Memory B cell (primary cell): ENCODE data around the gene PRRT1.

Source experiments
- ATAC-seq: fragments of 150-1000 bp; cut with Tn5 transposase; 2 replicates; pipeline ENCODE4 v1.10.0; 2021; ENCODE audit warnings: low read depth, mild to moderate bottlenecking, moderate library complexity
- DNase-seq, 2 donors: peaks; one replicate each; pipeline ENCODE4 v3.0.0; 2022; ENCODE audit warnings: low spot score in 2 of 2
- H3K27ac Mint-ChIP-seq: one replicate; pipeline ENCODE4 v1.8.0; 2022; ENCODE audit warnings: mild to moderate bottlenecking, moderate library complexity, mixed read lengths
- H3K27me3 Mint-ChIP-seq: one replicate; pipeline ENCODE4 v1.8.0; 2022; ENCODE audit warnings: mixed read lengths
- H3K36me3 Mint-ChIP-seq: one replicate; pipeline ENCODE4 v1.8.0; 2022; ENCODE audit warnings: mild to moderate bottlenecking, mixed read lengths
- H3K4me1 Mint-ChIP-seq: one replicate; pipeline ENCODE4 v1.8.0; 2022; ENCODE audit warnings: mixed read lengths
- H3K4me3 Mint-ChIP-seq: one replicate; pipeline ENCODE4 v1.8.0; 2022; ENCODE audit warnings: mild to moderate bottlenecking, moderate library complexity, mixed read lengths
- H3K9me3 Mint-ChIP-seq: one replicate; pipeline ENCODE4 v1.8.0; 2022; ENCODE audit warnings: mixed read lengths

Gene PRRT1

DNA sequence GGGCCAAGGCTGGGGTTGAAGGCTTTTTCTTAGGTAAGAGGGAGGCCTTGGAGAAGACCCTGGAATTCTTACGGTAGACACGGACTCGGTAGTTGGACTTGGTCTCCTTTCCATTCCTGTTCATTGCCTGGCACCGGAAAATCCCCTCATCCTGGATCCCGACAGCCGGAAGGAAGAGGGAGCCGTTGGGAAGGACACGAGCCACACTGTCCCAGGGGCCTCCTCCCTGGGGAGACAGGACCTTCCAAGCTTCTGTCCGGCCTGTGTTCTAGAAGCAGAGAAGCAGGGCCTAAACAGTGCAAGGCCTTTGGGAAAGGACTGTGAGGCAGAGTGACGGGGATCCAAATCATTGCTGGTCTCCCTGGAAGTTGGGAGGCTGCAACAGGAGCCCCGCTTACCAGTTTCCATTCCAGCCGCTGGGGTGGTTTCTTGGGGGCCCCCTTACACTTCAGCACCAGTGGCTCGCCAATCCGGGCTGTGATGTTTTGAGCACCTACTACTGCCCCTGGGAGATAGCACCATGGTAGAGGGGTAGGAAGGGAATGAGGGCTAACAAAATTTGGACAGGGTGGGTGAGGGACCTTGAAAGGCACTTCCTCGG lies 31.8 kb upstream of the PRRT1 start:
- H3K27me3 Mint-ChIP-seq: no peaks in the 10 kb centered on the region
- DNase-seq (no peak), ATAC-seq (no peak)
- H3K4me1 Mint-ChIP-seq: peaks cover 39% of the 10 kb centered on the region
- peak overlapping the region; percentile 31 for H3K27ac Mint-ChIP-seq
- peaks cover 32% of the 10 kb centered on the region for H3K36me3 Mint-ChIP-seq
- no peaks in the 10 kb centered on the region for H3K9me3 Mint-ChIP-seq
- no peak overlapping the region for H3K4me3 Mint-ChIP-seq

DNA sequence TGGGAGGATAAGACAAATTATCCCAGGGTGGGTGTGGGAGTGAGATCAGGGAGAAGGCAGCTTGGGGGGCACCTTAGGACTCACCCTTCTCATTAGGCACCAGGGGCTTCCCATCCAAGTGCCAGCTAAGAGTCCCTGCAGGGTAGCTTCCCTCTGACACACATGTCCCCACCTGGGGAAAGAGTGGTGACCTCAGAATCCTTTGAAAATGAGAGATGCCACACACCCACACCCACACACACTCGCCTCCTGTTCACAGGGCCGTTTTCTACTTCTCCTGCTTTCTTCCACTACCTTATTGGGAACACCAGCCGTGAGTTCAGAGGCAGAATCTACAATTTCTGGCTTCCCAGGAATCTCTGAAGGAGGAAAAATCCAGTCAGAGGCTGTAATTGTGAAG lies 31.3 kb upstream of the PRRT1 start:
- ATAC-seq: no peak
- Mint-ChIP-seq H3K27me3 (no peaks in the 10 kb centered on the region), H3K36me3 (peaks cover 31% of the 10 kb centered on the region), H3K4me3 (no peak overlapping the region), H3K27ac (peak overlapping the region; percentile 31), H3K9me3 (no peaks in the 10 kb centered on the region), H3K4me1 (peaks cover 40% of the 10 kb centered on the region)
- no peak for DNase-seq

DNA sequence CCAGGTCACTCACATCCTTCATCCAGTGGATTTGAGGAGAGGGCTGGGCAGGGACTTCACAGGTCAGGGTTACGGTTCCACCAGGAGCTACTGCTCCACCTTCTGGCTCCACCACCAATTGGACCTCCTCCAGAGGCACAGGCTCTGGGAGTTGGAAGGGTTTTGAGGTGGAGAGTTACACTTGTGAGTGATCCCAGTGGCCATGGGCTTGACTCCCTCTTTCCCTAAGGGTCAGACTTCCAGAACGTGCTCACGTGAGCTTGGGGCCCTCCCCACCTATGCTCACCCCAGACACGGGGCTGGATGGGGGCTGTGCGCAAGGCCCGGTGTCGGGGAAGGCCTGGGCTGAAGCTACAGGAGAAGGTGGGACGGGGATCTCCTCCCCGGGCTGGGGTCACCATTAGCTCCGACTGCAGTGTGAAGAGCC lies 30.8 kb upstream of the PRRT1 start:
- Mint-ChIP-seq H3K27ac (no peak overlapping the region), H3K9me3 (no peaks in the 10 kb centered on the region), H3K27me3 (no peaks in the 10 kb centered on the region), H3K36me3 (peaks cover 29% of the 10 kb centered on the region), H3K4me1 (peaks cover 40% of the 10 kb centered on the region), H3K4me3 (no peak overlapping the region)
- ATAC-seq (no peak), DNase-seq (no peak)

DNA sequence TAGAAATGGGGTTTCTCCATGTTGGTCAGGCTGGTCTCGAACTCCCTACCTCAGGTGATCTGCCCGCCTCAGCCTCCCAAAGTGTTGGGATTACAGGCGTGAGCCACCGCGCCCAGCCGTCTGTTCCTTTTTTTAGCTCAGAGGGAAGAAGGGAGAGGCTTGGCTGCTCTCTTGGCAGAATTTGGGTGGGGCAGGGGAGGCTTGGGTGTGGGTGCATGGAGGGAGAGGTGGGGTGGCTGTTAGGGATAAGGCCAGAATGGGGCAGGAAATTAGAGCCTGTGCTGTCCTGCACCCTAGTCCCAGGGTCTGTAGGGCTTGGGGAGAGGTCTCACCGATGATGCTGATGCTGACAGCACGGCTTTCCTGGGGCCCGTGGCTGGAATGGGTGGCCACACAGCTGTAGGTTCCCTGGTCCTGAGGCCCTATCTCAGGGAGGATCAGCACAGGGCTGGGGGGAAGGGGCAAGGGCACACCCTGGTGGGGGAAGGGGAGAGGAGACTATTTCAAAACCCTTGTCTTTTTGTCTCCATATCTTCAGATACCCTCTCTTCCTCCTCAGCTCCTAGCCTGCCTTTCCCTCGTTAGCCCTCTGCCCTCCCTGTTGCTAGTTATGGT lies 30.3 kb upstream of the PRRT1 start:
- Mint-ChIP-seq H3K27me3 (no peaks in the 10 kb centered on the region), H3K27ac (no peak overlapping the region), H3K4me3 (no peak overlapping the region), H3K9me3 (no peaks in the 10 kb centered on the region), H3K36me3 (peaks cover 25% of the 10 kb centered on the region), H3K4me1 (peaks cover 39% of the 10 kb centered on the region)
- no peak for ATAC-seq
- no peak for DNase-seq

DNA sequence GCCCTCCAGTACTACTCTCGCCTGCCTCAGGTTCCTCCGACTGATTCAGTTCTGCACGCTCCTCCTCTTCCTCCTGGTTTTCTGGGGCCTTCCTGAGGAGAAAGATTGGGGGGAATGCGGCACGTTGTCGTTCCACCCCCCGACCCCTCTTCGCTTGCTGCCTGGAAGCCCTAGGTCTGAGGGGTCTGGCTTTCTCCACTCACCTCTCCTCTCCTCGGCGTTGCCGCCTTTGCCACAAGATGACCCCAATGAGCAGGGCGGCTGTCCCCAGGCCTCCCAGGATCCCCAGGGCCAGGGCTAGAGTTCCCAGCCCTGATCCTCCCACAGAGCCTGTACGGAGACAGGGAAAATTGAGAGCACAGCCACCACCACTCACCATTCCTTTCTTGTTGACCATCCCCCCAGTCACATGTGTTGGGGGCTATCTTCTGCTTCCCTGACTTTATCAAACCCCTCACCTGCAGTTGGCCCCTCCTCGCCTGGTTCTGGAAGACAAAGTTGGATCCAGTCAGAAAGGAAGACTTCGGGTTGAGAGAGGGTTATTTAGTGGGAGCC lies 29.5 kb upstream of the PRRT1 start:
- Mint-ChIP-seq H3K36me3 (peaks cover 19% of the 10 kb centered on the region), H3K27ac (peak overlapping the region; percentile 3), H3K27me3 (no peaks in the 10 kb centered on the region), H3K4me3 (no peak overlapping the region), H3K9me3 (peaks cover 1% of the 10 kb centered on the region), H3K4me1 (peaks cover 41% of the 10 kb centered on the region)
- no peak for ATAC-seq
- no peak for DNase-seq

DNA sequence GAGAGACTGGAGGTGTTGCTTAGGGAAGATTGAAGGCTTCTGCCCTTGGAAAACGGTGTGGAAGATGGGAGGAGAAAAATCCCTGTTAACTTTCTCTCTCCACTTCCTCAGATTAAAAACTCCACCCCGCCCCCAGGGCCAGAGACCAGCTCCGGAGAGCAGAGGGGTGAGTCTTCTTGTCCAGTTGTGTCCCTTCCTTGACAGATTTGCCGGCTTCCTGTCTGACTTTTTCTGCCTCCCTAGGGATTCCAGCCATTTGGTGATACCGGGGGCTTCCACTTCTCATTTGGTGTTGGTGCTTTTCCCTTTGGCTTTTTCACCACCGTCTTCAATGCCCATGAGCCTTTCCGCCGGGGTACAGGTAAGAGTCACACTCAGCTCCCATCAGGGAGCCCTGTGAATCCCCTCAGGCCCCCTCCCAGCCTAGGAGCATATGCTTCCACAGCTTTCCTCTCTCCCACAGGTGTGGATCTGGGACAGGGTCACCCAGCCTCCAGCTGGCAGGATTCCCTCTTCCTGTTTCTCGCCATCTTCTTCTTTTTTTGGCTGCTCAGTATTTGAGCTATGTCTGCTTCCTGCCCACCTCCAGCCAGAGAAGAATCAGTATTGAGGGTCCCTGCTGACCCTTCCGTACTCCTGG lies 28.1 kb upstream of the PRRT1 start:
- ATAC-seq: no peak
- Mint-ChIP-seq H3K4me3 (peak overlapping the region; percentile 43), H3K9me3 (peaks cover 1% of the 10 kb centered on the region), H3K36me3 (peaks cover 14% of the 10 kb centered on the region), H3K27ac (no peak overlapping the region), H3K4me1 (peaks cover 45% of the 10 kb centered on the region), H3K27me3 (no peaks in the 10 kb centered on the region)
- DNase-seq: no peak

DNA sequence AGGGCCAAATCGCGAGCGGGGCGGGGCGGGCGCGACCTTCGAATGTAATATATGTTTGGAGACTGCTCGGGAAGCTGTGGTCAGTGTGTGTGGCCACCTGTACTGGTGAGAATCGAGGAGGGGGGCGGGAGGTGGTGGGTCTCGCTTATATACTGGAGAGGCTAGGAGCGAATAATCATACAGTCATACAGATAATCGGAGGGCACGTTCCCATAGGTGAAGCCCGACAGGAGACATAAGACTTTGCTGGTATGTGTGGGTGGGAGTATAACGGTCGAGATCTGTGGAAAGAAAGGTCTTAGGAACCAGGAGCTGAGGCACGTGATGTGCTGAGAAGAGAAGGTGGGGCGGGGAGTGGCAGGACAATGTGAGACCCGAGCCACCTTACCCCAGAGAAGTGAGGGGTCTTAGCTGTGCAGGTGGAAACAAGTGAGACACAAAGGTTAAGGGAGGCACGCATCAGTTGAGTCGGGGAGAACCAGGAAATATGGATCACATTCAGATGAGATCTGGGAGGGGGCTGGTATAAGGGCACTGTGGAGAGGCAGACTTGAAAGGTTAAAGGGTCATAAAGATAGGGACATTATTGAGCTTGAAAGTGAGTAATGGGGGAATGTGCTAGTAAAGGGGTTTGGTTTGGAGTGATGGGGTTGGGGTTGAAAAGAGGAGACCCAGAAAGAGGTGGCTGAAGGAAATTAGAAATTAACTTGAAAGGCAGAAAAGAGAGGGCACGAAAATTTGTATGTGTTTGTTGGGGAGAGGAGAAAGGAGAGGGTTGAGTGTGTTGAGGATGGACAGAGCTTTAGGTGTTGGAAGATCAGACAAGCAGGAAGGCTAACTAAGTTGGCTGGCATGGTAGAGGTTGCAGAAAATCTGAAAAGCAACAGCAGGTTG lies 27.1 kb upstream of the PRRT1 start:
- peak overlapping the region; percentile 89 for H3K4me3 Mint-ChIP-seq
- H3K27me3 Mint-ChIP-seq: no peaks in the 10 kb centered on the region
- DNase-seq: no peak
- H3K27ac Mint-ChIP-seq: peak overlapping the region; percentile 93
- peaks cover 16% of the 10 kb centered on the region for H3K36me3 Mint-ChIP-seq
- H3K4me1 Mint-ChIP-seq: peaks cover 52% of the 10 kb centered on the region
- no peak for ATAC-seq
- peaks cover 1% of the 10 kb centered on the region for H3K9me3 Mint-ChIP-seq

DNA sequence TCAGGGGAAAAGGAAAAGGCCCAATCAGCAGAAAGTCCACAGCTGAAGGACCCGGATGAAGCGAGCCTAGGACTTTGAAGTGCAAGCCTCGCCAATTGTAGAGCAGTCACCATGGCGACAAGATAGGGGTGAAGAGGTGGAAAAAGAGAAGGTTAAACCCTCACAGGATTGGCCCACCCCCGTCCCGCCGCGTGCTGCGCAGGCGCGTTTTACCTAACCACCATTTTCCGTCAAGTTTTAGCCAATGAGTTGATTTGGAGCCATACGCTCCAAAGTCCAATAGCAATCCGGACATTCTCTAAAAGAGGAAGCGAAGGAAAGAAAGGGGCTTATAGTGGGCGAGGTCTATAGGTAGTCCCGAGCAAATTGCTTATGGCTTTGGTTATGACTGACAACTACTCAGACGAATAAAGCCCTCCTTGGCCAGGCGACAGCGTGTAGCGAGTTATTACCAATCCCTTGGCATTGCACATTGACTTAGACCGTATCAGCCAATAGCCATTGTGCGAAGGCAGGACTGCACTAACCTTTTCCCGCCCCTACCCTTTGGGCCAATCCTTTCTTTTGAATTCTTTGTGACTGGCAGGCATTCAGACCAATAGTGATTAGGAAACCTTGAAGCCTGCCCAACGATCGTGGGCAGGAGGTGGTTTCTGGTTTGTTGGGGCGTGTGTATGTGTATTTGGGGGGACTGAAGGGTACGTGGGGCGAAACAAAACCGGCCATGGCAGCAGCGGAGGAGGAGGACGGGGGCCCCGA lies 26.2 kb upstream of the PRRT1 start, which contains the start of gene RNF5:
RNF5 (plus strand) TSS at position 618 of the 759 bp plus-strand sequence; CDS start at position 725, 107 bp downstream.
- peak within 1 kb of the TSS; percentile 93 for H3K27ac Mint-ChIP-seq
- H3K36me3 Mint-ChIP-seq: peaks cover 16% of the 10 kb centered on the region
- H3K4me3 Mint-ChIP-seq: peak within 1 kb of the TSS; percentile 89
- H3K9me3 Mint-ChIP-seq: peaks cover 1% of the 10 kb centered on the region
- no peaks in the 10 kb centered on the region for H3K27me3 Mint-ChIP-seq
- peaks cover 57% of the 10 kb centered on the region for H3K4me1 Mint-ChIP-seq
- DNase-seq (peak; percentile 71 to 92), ATAC-seq (peak; percentile 80)

DNA sequence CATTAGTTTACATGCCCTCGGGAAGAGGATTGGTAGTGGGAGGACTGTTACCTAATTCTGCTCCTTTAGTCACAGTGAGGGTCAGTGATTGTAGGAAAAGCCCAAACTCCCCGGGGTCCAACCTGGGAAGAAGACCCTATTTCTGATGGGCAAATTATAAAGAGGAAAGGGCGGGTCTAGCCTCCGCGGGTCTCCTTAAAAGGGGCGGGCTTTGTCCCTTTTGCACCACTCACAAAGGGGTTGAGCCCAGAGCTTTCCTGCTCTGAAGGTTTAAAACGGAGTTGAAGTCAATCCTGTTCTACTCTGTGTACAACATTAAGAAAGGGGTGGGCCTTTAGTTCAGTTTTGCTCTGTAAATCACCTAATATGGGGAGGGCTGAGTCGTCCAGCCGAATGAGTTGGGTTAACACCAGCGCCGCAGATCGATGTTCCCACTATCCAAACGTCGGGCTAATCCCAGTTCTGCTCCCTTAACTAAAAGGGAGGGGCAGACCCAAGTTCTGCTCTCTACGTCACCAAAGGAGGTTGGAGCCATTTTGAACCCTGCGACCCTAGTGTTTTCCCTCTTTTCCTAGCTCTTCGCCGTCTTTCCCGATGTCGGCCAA lies 25.5 kb upstream of the PRRT1 start:
- Mint-ChIP-seq H3K27me3 (no peaks in the 10 kb centered on the region), H3K27ac (peak overlapping the region; percentile 93), H3K4me1 (peaks cover 62% of the 10 kb centered on the region), H3K36me3 (peaks cover 16% of the 10 kb centered on the region), H3K9me3 (peaks cover 1% of the 10 kb centered on the region), H3K4me3 (peak overlapping the region; percentile 89)
- no peak for ATAC-seq
- peak in 1 of 2 donors; percentile 27 for DNase-seq

DNA sequence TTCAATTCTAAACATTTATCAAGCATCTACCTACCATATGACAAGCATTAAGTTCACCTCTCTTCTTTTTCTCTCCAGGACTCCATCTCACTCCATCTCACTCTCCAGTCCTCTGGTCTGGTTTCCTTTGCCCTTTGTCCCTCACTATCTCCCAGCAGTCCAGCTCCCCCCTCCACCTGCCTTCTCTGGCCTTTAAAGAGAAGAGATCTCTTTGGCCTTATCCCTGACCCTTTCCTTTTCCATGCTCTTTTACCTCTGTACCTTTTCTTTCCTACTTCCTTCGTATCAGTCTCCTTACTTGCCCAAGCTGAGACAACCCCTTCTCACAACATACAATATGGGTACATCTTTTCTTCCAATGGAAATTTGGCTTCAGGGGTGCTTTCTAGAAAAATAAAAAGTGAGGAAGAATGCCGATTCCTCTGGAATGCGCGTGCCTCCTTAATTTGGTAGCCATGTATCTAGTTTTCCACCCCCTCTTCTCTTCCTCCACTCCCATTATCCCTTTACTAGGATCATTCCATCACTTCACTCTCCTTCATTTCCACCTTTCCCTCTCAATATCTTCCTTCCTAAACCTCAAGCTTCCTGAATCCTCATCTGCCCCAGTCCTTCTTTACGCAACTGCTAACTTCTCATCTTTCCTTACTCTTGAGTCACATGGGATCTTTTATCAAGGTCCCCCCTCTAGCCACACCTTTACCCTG lies 24.9 kb upstream of the PRRT1 start:
- Mint-ChIP-seq H3K4me1 (peaks cover 62% of the 10 kb centered on the region), H3K36me3 (peaks cover 16% of the 10 kb centered on the region), H3K27ac (peak overlapping the region; percentile 93), H3K9me3 (peaks cover 1% of the 10 kb centered on the region), H3K4me3 (peak overlapping the region; percentile 89), H3K27me3 (no peaks in the 10 kb centered on the region)
- DNase-seq (no peak), ATAC-seq (no peak)

DNA sequence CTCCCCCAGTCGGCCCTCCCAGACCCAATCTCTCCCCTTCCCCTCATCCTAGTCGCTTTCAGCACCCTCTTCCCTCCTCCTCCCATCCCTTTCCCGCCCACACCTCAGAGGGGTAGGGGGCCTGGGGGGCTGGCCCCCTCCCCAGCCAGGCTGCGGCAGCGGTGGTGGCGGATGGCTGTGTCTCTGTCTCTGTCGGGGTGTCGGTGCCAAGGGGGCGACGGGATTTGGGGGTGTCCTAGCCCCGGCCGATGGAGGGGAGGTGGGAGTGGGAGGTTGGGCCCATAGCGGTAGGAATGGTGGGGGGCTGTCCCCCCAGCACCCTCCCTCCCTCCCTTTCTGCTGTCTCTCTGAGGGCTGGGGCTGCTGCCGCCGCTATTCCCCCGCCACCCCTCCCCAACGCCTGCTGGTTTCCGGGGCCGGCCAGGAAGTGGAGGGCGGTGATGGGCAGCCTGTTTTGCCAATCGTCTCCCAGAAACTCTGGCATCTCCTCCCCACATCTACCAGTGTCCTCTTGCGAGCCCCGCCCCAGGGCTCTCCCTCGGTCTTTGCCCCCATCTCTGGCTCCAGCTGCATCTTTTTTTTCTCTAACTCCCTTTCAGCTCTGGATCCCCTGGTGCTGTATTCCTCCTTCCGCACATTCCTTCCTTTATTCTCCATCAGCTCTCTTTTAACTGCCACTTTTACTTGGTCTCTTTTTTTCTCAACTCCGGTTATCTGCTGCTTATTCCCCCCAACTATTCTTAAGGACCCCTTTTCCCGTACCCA lies 24.2 kb upstream of the PRRT1 start, which contains the start of gene AGPAT1:
AGPAT1 (minus strand) TSS at position 374 of the 765 bp plus-strand sequence. CDS start 4,588 bp downstream, outside the sequence.
- ATAC-seq (peak; percentile 56), DNase-seq (peak; percentile 91 to 94)
- H3K4me1 Mint-ChIP-seq: peaks cover 63% of the 10 kb centered on the region
- peaks cover 18% of the 10 kb centered on the region for H3K36me3 Mint-ChIP-seq
- H3K9me3 Mint-ChIP-seq: peaks cover 1% of the 10 kb centered on the region
- H3K27me3 Mint-ChIP-seq: no peaks in the 10 kb centered on the region
- H3K4me3 Mint-ChIP-seq: peak within 1 kb of the TSS; percentile 89
- peak within 1 kb of the TSS; percentile 93 for H3K27ac Mint-ChIP-seq

DNA sequence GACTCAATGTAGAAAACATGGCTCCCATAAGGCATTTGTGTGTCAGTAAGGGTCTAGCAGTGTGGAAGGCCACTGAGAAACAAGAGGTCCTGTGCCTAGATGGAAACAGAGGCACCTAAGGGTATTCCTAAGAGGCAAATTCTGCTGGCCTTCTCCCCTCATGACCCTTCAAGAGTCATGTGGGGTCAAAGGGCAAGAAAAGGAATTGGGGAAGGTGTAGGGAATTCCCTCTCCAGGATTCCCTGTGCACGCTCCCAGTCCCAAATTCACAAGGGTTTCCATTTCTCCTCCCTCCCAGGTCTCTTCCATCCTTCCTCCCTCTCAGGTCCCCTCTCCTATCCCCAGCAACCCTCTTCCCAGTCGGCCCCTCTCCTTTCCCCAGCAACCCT lies 23.6 kb upstream of the PRRT1 start:
- Mint-ChIP-seq H3K4me3 (peak overlapping the region; percentile 89), H3K4me1 (peaks cover 58% of the 10 kb centered on the region), H3K9me3 (peaks cover 1% of the 10 kb centered on the region), H3K36me3 (peaks cover 19% of the 10 kb centered on the region), H3K27ac (peak overlapping the region; percentile 93), H3K27me3 (no peaks in the 10 kb centered on the region)
- ATAC-seq (no peak), DNase-seq (no peak)
